PC-3 (cell line): Measurements from ENCODE around the gene PMEPA1. TPM values are rescaled to one million over a fixed set of nuclear protein-coding genes. Genes with fewer than 3 reads are reported as not detected.

Experiments
- ATAC-seq: fragments of 200-7000 bp; cut with Tn5 transposase; 2 replicates; pipeline ENCODE4 v1.9.1; 2020; ENCODE audit warnings: mild to moderate bottlenecking, moderate library complexity
- BruUV-seq: library from RNA; stranded (reverse); fragments of 400-500 nt; replicated peaks from 2 replicates; lab custom pipeline; 2021; lab: Mats Ljungman, UMichigan
- CTCF ChIA-PET: fragments of 300-600 bp; sonication (Branson Sonifier 250); formaldehyde crosslinking; loops from one replicate; lab custom pipeline; 2022; ENCODE audit warnings: antibody characterized with exemption; lab: Charles Lee
- POLR2A ChIA-PET: fragments of 300-600 bp; sonication (Branson Sonifier 250); formaldehyde crosslinking; loops from one replicate; lab custom pipeline; 2022; ENCODE audit warnings: antibody characterized with exemption; ENCODE audit not compliant: unreplicated experiment; lab: Charles Lee
- DNase-seq: peaks from one replicate; pipeline ENCODE4 v3.0.0-alpha.2; 2015
- H2AFZ ChIP-seq: fragments of 300-600 bp; sonication (generic); 2 replicates; pipeline ENCODE4 v1.6.0; 2016; ENCODE audit warnings: antibody characterized with exemption, low read length
- H3F3A ChIP-seq: fragments of 300-600 bp; sonication (generic); one replicate; pipeline ENCODE4 v1.6.0; 2017; ENCODE audit warnings: antibody characterized with exemption, low read length, control low read depth, mild to moderate bottlenecking; ENCODE audit not compliant: unreplicated experiment
- H3K27ac ChIP-seq: fragments of 300-600 bp; sonication (generic); 2 replicates; pipeline ENCODE4 v1.5.1; 2016; ENCODE audit warnings: mild to moderate bottlenecking, low read length
- H3K27me3 ChIP-seq: fragments of 300-600 bp; sonication (generic); 2 replicates; pipeline ENCODE4 v1.6.1; 2016; ENCODE audit warnings: low read length, mixed read lengths
- H3K36me3 ChIP-seq: fragments of 300-600 bp; sonication (generic); 2 replicates; pipeline ENCODE4 v1.6.1; 2016; ENCODE audit warnings: low read depth, mixed run types, low read length, mixed read lengths
- H3K4me1 ChIP-seq: fragments of 300-600 bp; sonication (generic); 2 replicates; pipeline ENCODE4 v1.5.1; 2016; ENCODE audit warnings: low read length; ENCODE audit not compliant: insufficient read depth
- H3K4me2 ChIP-seq: fragments of 300-600 bp; sonication (generic); 2 replicates; pipeline ENCODE4 v1.6.0; 2016; ENCODE audit warnings: low read length
- H3K4me3 ChIP-seq: fragments of 300-600 bp; sonication (generic); 2 replicates; pipeline ENCODE4 v1.5.1; 2016; ENCODE audit warnings: mild to moderate bottlenecking, low read length, mixed read lengths
- H3K79me2 ChIP-seq: fragments of 300-600 bp; sonication (generic); 2 replicates; pipeline ENCODE4 v1.6.1; 2017; ENCODE audit warnings: low read length, mixed read lengths
- H3K9ac ChIP-seq: fragments of 300-600 bp; sonication (generic); 2 replicates; pipeline ENCODE4 v1.6.0; 2016; ENCODE audit warnings: mild to moderate bottlenecking, low read length
- H3K9me2 ChIP-seq: fragments of 300-600 bp; sonication (generic); replicated peaks from 2 replicates; pipeline ENCODE4 v1.6.1; 2016; ENCODE audit warnings: mixed run types, low read length, mixed read lengths
- H3K9me3 ChIP-seq: fragments of 300-600 bp; sonication (generic); 2 replicates; pipeline ENCODE4 v1.6.1; 2016; ENCODE audit warnings: low read length, mixed read lengths
- H4K20me1 ChIP-seq: fragments of 300-600 bp; sonication (generic); 2 replicates; pipeline ENCODE4 v1.6.1; 2016; ENCODE audit warnings: low read length, mixed read lengths
- EZH2 ChIP-seq: fragments of 300-600 bp; sonication (generic); IDR thresholded peaks from one replicate; pipeline ENCODE4 v1.6.1; 2017; ENCODE audit warnings: antibody characterized with exemption, mild to moderate bottlenecking, low read length; ENCODE audit not compliant: unreplicated experiment
- EZH2phosphoT487 ChIP-seq: fragments of 300-600 bp; sonication (generic); IDR thresholded peaks from 2 replicates; pipeline ENCODE4 v1.6.1; 2018; ENCODE audit warnings: mild to moderate bottlenecking, antibody characterized with exemption, low read length, borderline replicate concordance
- intact Hi-C: fragments of 100-400 bp; cut with micrococcal nuclease; formaldehyde crosslinking; loops from 2 replicates; pipeline ENCODE4 v1.9.0; 2023
- total RNA-seq: library from RNA; depleted of rRNA; stranded (reverse); fragments of >200 nt; gene quantifications from 2 replicates; pipeline ENCODE4 v1.2.3, GENCODE V29; 2014
- TF ChIP-seq, protein P1 (sequence below): fragments of 300-600 bp; sonication (generic); conservative IDR thresholded peaks from 2 replicates; pipeline ENCODE4 v1.5.1; 2017; ENCODE audit warnings: antibody characterized with exemption, low read depth, mild to moderate bottlenecking, low read length

PMEPA1 gene
- total RNA-seq, 1 experiment from 2014 or later: 21.9 TPM

DNA sequence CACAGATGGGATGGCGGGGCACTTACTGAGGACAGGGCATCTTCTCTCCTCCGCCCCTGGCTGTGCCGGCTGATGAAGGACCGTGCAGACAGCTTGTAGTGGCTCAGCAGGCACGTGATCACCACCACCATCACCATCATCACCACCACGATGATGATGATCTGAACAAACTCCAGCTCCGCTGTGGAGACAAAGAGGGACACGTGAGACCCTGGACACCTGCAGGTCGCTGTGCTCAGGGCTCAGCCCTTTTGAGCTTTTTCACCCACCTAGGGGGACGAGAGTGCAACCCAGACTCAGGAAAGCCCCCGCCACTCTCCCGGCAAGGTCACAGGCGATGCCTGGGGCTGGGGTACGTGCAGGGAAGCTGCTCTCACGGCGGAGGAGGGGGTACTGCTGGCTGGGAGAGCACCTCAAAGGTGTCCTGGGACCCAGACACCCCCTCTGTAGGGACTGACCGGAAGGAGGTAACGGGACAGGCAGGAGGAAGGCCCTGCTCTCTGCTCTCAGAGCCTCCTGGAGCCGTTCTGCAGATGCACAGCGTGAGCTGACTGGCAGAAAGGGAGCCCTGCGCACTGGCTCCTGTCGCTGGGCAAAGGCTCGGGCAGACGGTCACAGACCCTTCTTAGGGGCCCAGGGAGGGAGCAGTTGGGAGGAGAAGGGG, 50.2 kb downstream of the PMEPA1 start:
- no TSS peak for BruUV-seq
- no peak for ATAC-seq
- intact Hi-C loops: no loop called here
- H3K4me2 ChIP-seq: no peak overlapping the region
- no peaks in the 10 kb centered on the region for H3K4me1 ChIP-seq
- peaks cover 56% of the 10 kb centered on the region for H3K79me2 ChIP-seq
- no peak for DNase-seq
- TF ChIP-seq EZH2: no peak
- no peak for TF ChIP-seq EZH2phosphoT487
- TF ChIP-seq, protein P1, sequence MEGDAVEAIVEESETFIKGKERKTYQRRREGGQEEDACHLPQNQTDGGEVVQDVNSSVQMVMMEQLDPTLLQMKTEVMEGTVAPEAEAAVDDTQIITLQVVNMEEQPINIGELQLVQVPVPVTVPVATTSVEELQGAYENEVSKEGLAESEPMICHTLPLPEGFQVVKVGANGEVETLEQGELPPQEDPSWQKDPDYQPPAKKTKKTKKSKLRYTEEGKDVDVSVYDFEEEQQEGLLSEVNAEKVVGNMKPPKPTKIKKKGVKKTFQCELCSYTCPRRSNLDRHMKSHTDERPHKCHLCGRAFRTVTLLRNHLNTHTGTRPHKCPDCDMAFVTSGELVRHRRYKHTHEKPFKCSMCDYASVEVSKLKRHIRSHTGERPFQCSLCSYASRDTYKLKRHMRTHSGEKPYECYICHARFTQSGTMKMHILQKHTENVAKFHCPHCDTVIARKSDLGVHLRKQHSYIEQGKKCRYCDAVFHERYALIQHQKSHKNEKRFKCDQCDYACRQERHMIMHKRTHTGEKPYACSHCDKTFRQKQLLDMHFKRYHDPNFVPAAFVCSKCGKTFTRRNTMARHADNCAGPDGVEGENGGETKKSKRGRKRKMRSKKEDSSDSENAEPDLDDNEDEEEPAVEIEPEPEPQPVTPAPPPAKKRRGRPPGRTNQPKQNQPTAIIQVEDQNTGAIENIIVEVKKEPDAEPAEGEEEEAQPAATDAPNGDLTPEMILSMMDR: no peak
- no peak overlapping the region for H3K27ac ChIP-seq
- no peak overlapping the region for H3K4me3 ChIP-seq
- H3K9me3 ChIP-seq: no peaks in the 10 kb centered on the region
- H3K9ac ChIP-seq: no peak overlapping the region
- no peaks in the 10 kb centered on the region for H3K9me2 ChIP-seq
- H3K36me3 ChIP-seq: peaks cover 25% of the 10 kb centered on the region; the same call in 1 of the 2 replicates
- H3K27me3 ChIP-seq: no peaks in the 10 kb centered on the region
- ChIA-PET CTCF (interaction anchor here (0.6 kb wide), 1 partner anchor 29 kb away, joined by 4 read pairs; no protein-coding TSS in a partner anchor), POLR2A (no interaction called here)
- peaks cover 6% of the 10 kb centered on the region; the same call in 1 of the 2 replicates for H4K20me1 ChIP-seq
- no peak overlapping the region for H2AFZ ChIP-seq
- no peaks in the 10 kb centered on the region for H3F3A ChIP-seq

DNA sequence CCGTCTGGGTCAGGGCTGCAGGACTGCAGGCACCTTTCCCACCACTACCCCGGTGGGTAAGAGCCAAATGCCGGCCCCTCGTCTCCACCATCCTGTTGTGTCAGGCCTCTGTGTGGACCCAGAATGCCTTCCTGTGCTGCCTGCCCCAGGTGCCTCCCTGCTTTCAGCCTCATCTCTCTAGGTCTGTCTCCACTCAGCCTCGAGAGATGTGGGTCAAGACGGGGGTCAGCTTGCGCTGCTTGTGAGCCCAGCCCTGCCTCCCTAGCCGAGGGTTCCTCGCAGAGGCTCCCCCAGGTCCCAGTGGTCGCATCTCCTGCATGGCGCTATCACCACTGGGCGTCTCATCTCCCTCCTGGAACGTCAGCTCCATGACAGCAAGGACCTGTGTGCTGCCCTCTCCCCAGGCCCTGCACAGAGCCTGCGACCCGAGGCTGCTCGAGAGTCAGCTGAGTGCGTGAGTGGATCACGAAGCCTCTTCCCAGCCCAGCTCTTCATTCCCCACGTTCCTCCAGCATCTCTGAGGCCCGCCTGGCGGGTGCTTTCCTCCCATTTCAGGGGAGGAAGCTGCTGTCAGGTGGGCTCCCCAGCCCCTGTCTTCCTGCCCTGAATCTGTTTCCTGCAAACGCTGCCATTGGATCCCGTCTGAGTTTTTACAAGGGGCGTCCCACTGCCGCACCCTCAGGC, 50.8 kb downstream of the PMEPA1 start:
- Histone ChIP-seq H4K20me1 (no peaks in the 10 kb centered on the region), H2AFZ (no peak overlapping the region), H3F3A (no peaks in the 10 kb centered on the region), H3K36me3 (peaks cover 25% of the 10 kb centered on the region; the same call in 1 of the 2 replicates), H3K79me2 (peaks cover 49% of the 10 kb centered on the region), H3K27ac (no peak overlapping the region), H3K9me2 (no peaks in the 10 kb centered on the region), H3K4me3 (no peak overlapping the region), H3K9me3 (no peaks in the 10 kb centered on the region), H3K4me2 (no peak overlapping the region), H3K9ac (no peak overlapping the region), H3K4me1 (no peaks in the 10 kb centered on the region), H3K27me3 (no peaks in the 10 kb centered on the region)
- no peak for ATAC-seq
- ChIA-PET CTCF (interaction anchor here (0.6 kb wide), 1 partner anchor 29 kb away, joined by 4 read pairs; no protein-coding TSS in a partner anchor), POLR2A (no interaction called here)
- no peak for DNase-seq
- intact Hi-C loops: no loop called here
- TF ChIP-seq EZH2 (no peak), EZH2phosphoT487 (no peak)
- TF ChIP-seq, protein P1: no peak
- BruUV-seq: no TSS peak

DNA sequence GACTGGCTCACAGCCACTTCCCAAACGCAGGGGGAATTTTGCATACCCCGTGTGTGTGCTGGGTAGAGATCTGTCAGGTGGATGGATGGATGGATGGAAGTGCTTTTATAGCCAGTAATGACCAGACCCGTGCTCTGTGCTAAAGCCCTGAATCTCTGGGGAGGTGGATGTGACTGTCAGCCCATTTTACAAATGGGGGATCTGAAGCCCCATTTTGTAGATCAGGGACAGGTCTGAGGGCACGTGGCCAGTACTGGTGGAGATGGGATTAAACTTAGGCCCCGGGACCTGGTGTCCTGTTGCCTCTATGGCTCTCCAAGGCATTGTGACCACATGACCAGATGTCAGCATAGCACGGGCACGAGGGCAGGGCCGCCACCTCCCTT, 51.4 kb downstream of the PMEPA1 start:
- Histone ChIP-seq H3K4me2 (no peak overlapping the region), H4K20me1 (no peaks in the 10 kb centered on the region), H3F3A (no peaks in the 10 kb centered on the region), H3K9me3 (no peaks in the 10 kb centered on the region), H3K9me2 (no peaks in the 10 kb centered on the region), H3K36me3 (peaks cover 29% of the 10 kb centered on the region; the same call in 1 of the 2 replicates), H3K4me1 (no peaks in the 10 kb centered on the region), H3K79me2 (peaks cover 44% of the 10 kb centered on the region), H3K9ac (no peak overlapping the region), H3K4me3 (no peak overlapping the region), H3K27me3 (no peaks in the 10 kb centered on the region), H3K27ac (no peak overlapping the region), H2AFZ (no peak overlapping the region)
- no peak for ATAC-seq
- DNase-seq: no peak
- POLR2A ChIA-PET: no interaction called here
- BruUV-seq: no TSS peak
- CTCF ChIA-PET: no interaction called here
- no peak for TF ChIP-seq EZH2
- TF ChIP-seq EZH2phosphoT487: no peak
- TF ChIP-seq, protein P1: no peak
- intact Hi-C loops: no loop called here
